HG03159 (cell line): ENCODE results near the gene FAH.
"Not testable (repeated sequence)": the region's sequence is repeated elsewhere in the genome, so short reads cannot be mapped to it uniquely, and the experiment has no call there.

Experiments
- ATAC-seq: cut with Tn5 transposase; IDR thresholded peaks from one replicate; pipeline ENCODE4 v1.9.1; 2021; ENCODE audit warnings: mild to moderate bottlenecking, moderate library complexity; ENCODE audit not compliant: unreplicated experiment

FAH gene

GRCh38 chr15:80151148-80151547, 1.7 kb upstream of the FAH start:
- ATAC-seq: no peak

GRCh38 chr15:80151576-80151975, 1.2 kb upstream of the FAH start:
- no peak for ATAC-seq

- ATAC-seq: peak; percentile 49
Measured at GRCh38 chr15:80152180-80152895, 461 bp upstream of the FAH start.

GRCh38 chr15:80153900-80154299, 1.1 kb downstream of the FAH start:
- ATAC-seq: no peak

GRCh38 chr15:80154336-80154735, 1.5 kb downstream of the FAH start:
- no peak for ATAC-seq

GRCh38 chr15:80155001-80155377, 2.2 kb downstream of the FAH start:
- no peak for ATAC-seq

- ATAC-seq: not testable (repeated sequence)
Measured at GRCh38 chr15:80155378-80156175, 2.8 kb downstream of the FAH start.

GRCh38 chr15:80156176-80156720, 3.4 kb downstream of the FAH start:
- ATAC-seq: no peak

GRCh38 chr15:80157215-80157614, 4.4 kb downstream of the FAH start:
- ATAC-seq: no peak

- ATAC-seq: no peak
Measured at GRCh38 chr15:80159301-80159700, 6.5 kb downstream of the FAH start.

- no peak for ATAC-seq
Measured at GRCh38 chr15:80159811-80160569, 7.2 kb downstream of the FAH start.

- no peak for ATAC-seq
Measured at GRCh38 chr15:80160570-80161156, 7.9 kb downstream of the FAH start.

GRCh38 chr15:80161468-80162016, 8.7 kb downstream of the FAH start:
- no peak for ATAC-seq

- ATAC-seq: no peak
Measured at GRCh38 chr15:80162059-80162554, 9.3 kb downstream of the FAH start.

GRCh38 chr15:80163217-80163616, 10.4 kb downstream of the FAH start:
- ATAC-seq: no peak

- no peak for ATAC-seq
Measured at GRCh38 chr15:80163897-80164296, 11.1 kb downstream of the FAH start.

- no peak for ATAC-seq
Measured at GRCh38 chr15:80167936-80168335, 15.1 kb downstream of the FAH start.

GRCh38 chr15:80168421-80168820, 15.6 kb downstream of the FAH start:
- ATAC-seq: no peak

- ATAC-seq: no peak
Measured at GRCh38 chr15:80169768-80170357, 17.1 kb downstream of the FAH start.

- ATAC-seq: no peak
Measured at GRCh38 chr15:80170596-80170995, 17.8 kb downstream of the FAH start.
